Measurements from ENCODE around the gene CHMP1B. TPM values are rescaled to one million over a fixed set of nuclear protein-coding genes. Genes with fewer than 3 reads are reported as not detected.

Gene CHMP1B
- total and polyA plus RNA-seq, 9 of the 15 experiments (the other 6 are each of a cell fraction or from before 2014, with no cell fraction given): 12.3 to 29.9 (median 19.0) TPM

GRCh38 chr18:11851146-11851805, at the start of gene CHMP1B (continued):
- TF ChIP-seq ZMIZ1 (IDR thresholded peaks at IDR 0.05; ENCODE audit: low read depth in 2 of 2, low read length in 2 of 2) (peak in 1 of 2 experiments; percentile 73; a peak in 2 of 4 replicates), ZFP30 (CRISPR knock-in tag; IDR thresholded peaks at IDR 0.05; ENCODE audit: borderline replicate concordance) (no peak), NR4A1 (CRISPR knock-in tag; IDR thresholded peaks at IDR 0.05) (no peak), NR4A1 (tag; IDR thresholded peaks at IDR 0.05) (no peak), VEZF1 (CRISPR knock-in tag; IDR thresholded peaks at IDR 0.05) (peak; percentile 73), ZNF586 (CRISPR knock-in tag; conservative IDR thresholded peaks at IDR 0.05) (no peak), MCM7 (IDR thresholded peaks at IDR 0.05) (no peak), IFI16 (CRISPR knock-in tag; IDR thresholded peaks at IDR 0.05) (no peak), NFYB (IDR thresholded peaks at IDR 0.05; ENCODE audit: extremely low read depth, insufficient read length) (no peak), RERE (CRISPR knock-in tag; IDR thresholded peaks at IDR 0.05; ENCODE audit: borderline replicate concordance) (0 out of 2 replicates have a peak, but pooled peaks have one; percentile 72), ESRRA (IDR thresholded peaks at IDR 0.05; ENCODE audit: borderline replicate concordance, low read depth) (peak; percentile 51; the same call in 1 of the 2 replicates), KLF6 (CRISPR knock-in tag; IDR thresholded peaks at IDR 0.05; ENCODE audit: borderline replicate concordance) (no peak), BRF2 (IDR thresholded peaks at IDR 0.05; ENCODE audit: borderline replicate concordance, insufficient read depth, insufficient read length) (no peak), TOE1 (IDR thresholded peaks at IDR 0.05; ENCODE audit: borderline replicate concordance) (0 out of 2 replicates have a peak, but pooled peaks have one; percentile 33), TOE1 (CRISPR knock-in tag; IDR thresholded peaks at IDR 0.05; ENCODE audit: borderline replicate concordance, low read depth) (no peak)
